ENCODE results near the gene PP2D1. TPM values are rescaled to one million over a fixed set of nuclear protein-coding genes. Genes with fewer than 3 reads are reported as not detected.

The PP2D1 gene
- polyA plus RNA-seq, 1 experiment = not detected

DNA sequence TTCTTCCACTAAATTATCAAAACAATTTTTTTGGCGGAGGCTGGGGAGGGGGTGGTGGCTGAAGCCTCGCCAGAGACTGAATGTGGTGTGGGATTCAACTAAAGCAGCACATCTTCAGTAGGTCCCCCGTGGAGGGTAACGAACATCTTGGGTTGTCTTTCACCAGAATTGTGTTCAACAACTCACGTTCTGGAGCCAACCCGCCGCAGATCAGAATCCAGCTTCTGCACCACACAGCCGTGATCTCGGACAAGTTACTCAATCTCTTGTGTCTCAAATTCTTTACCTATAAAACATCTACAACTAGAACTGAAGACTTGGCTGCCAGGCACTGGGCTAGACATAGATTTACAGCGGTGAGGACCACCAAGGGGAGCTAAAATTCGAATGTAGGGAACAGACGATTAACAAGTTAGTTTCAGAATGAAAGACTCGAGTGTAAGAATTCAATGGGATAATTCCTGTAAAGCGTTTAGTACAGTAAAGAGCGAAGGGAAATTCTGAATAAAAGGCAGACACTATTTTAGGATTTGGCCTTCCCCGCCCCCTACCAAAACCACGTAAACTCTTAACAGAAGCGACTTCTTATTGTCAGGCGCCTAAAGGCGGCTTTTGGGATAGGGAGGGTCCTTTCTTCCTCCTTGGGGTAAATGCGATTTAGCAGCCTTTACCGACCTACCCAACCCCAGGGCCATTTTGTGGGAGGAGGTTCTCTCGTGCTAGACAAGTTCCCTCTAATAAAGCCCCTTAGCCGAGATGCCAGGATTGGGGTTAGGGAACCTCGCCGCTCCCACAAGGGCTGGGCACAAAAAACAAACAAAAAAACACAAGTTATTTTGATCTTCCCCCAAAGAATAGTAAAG lies 65.9 kb downstream of the PP2D1 start:
- CTCF ChIA-PET = no interaction called here
- POLR2A ChIA-PET = interaction anchor here (0.7 kb wide), 1 partner anchor 48 kb away, joined by 3 read pairs; no protein-coding TSS in a partner anchor
- DNase-seq (ENCODE audit: low read depth) = no peak
- H3K27me3 ChIP-seq (ENCODE audit: control insufficient read depth, insufficient read depth, low read length) = no peaks in the 10 kb centered on the region
- H3K4me3 ChIP-seq (ENCODE audit: low read depth, low read length) = peak overlapping the region; percentile 74
- peaks cover 2% of the 10 kb centered on the region; the same call in 1 of the 2 replicates for H3K36me3 ChIP-seq (ENCODE audit: control insufficient read depth, insufficient read depth, low read length)
- TF ChIP-seq, protein P1, sequence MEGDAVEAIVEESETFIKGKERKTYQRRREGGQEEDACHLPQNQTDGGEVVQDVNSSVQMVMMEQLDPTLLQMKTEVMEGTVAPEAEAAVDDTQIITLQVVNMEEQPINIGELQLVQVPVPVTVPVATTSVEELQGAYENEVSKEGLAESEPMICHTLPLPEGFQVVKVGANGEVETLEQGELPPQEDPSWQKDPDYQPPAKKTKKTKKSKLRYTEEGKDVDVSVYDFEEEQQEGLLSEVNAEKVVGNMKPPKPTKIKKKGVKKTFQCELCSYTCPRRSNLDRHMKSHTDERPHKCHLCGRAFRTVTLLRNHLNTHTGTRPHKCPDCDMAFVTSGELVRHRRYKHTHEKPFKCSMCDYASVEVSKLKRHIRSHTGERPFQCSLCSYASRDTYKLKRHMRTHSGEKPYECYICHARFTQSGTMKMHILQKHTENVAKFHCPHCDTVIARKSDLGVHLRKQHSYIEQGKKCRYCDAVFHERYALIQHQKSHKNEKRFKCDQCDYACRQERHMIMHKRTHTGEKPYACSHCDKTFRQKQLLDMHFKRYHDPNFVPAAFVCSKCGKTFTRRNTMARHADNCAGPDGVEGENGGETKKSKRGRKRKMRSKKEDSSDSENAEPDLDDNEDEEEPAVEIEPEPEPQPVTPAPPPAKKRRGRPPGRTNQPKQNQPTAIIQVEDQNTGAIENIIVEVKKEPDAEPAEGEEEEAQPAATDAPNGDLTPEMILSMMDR (IDR thresholded peaks at IDR 0.05; ENCODE audit: insufficient read depth, low read depth, low read length) = no peak

DNA sequence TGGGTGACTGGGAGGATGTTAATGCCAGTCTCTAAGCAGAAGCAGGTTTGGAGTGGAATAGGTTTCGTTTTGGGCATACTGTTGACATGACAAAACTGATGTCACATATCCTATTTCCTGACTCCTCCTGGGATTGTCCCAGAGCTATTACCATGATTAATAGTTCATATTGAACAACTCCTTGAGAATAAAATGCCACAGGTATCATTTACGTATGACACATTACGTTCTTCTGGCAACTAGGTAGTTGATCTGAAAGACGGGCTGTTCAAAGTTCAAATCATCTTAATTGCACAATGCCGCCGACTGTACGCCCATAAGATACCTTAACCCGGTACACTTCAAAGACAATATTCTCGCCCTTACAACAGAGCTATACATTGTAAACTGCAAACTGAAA lies 66.5 kb downstream of the PP2D1 start:
- DNase-seq (ENCODE audit: low read depth) = no peak
- CTCF ChIA-PET = no interaction called here
- TF ChIP-seq, protein P1 (IDR thresholded peaks at IDR 0.05; ENCODE audit: insufficient read depth, low read depth, low read length) = no peak
- Histone ChIP-seq H3K27me3 (ENCODE audit: control insufficient read depth, insufficient read depth, low read length) (no peaks in the 10 kb centered on the region), H3K36me3 (ENCODE audit: control insufficient read depth, insufficient read depth, low read length) (no peaks in the 10 kb centered on the region), H3K4me3 (ENCODE audit: low read depth, low read length) (no peak overlapping the region)
- POLR2A ChIA-PET = interaction anchor here (0.7 kb wide), 1 partner anchor 47 kb away, joined by 3 read pairs; no protein-coding TSS in a partner anchor

DNA sequence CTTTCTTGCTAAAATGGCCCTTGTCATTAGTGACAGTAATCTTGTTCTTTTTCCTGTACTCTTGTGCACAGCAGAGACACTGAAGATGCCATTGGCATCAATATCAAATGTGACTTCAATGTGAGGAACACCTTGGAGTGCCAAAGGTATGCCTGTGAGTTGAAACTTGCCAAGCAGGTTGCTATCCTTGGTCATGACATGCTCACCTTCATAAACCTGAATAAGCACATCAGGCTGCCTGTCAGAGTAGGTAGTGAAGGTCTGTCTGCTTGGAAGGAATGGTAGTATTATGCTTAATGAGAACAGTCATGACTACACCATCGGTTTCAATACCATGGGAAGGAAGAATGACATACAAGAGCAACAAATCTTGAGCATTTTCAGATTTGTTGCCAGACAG lies 71.4 kb downstream of the PP2D1 start:
- no peaks in the 10 kb centered on the region for H3K27me3 ChIP-seq (ENCODE audit: control insufficient read depth, insufficient read depth, low read length)
- TF ChIP-seq, protein P1 (IDR thresholded peaks at IDR 0.05; ENCODE audit: insufficient read depth, low read depth, low read length) = no peak
- H3K4me3 ChIP-seq (ENCODE audit: low read depth, low read length) = no peak overlapping the region
- ChIA-PET POLR2A (no interaction called here), CTCF (interaction anchor here (0.6 kb wide), 1 partner anchor 301 kb away, joined by 3 read pairs; no protein-coding TSS in a partner anchor)
- H3K36me3 ChIP-seq (ENCODE audit: control insufficient read depth, insufficient read depth, low read length) = no peaks in the 10 kb centered on the region
- no peak for DNase-seq (ENCODE audit: low read depth)

DNA sequence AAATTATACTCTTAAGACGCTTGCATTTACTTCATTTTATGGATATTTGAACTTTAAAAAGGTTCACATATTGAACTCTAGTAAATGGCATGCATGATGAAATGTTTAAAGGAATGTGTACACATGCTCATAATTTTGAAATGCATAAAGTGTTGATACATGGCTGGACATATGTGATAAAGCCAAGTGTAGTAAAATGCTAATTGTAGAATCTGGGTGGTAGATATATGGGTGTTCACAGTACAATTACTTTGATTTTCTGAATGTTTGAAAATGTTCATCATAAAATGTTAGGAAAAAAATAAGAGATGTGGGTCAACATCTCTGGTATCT lies 73.8 kb downstream of the PP2D1 start:
- Histone ChIP-seq H3K36me3 (ENCODE audit: control insufficient read depth, insufficient read depth, low read length) (no peaks in the 10 kb centered on the region), H3K4me3 (ENCODE audit: low read depth, low read length) (no peak overlapping the region), H3K27me3 (ENCODE audit: control insufficient read depth, insufficient read depth, low read length) (no peaks in the 10 kb centered on the region)
- CTCF ChIA-PET = no interaction called here
- POLR2A ChIA-PET = no interaction called here
- TF ChIP-seq, protein P1 (IDR thresholded peaks at IDR 0.05; ENCODE audit: insufficient read depth, low read depth, low read length) = no peak
- no peak for DNase-seq (ENCODE audit: low read depth)

DNA sequence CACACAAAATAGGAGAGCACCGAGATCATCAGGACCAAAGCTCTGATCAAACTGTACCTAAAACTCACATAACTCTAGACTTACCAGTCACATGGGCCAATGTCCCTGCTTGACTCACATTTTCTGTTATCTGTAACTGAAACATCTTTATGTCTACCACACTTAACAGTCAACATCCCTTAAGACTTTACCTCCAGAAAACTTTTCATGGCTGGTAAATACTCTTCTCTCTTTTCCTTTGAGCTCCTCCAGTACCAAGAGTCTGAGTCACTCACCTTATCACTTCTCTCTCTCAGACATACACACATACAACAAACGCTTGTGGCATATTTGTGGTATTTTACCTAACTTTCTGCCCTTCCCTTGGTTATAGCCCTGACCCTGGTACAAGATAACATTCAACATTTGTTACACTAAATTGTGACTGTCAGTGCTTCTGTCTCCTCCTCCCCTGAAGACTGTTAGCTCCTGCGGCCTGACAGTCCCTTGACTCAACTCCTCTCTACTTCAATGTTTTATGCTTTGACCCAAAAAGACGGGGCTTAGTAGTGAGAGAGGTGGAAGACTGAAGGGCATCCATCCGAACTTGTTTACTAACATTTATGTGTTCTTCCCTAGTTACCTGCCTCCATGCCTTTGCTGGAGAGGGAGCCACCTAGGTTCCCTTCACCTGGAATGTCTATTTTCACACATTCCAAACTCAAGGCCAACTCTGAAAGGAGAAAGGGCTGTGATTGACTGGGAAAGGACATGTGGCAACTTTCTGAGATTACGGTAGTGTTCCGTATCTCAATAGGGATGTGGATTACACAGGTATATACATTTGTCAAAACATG lies 74.4 kb downstream of the PP2D1 start:
- ChIA-PET POLR2A (no interaction called here), CTCF (no interaction called here)
- Histone ChIP-seq H3K36me3 (ENCODE audit: control insufficient read depth, insufficient read depth, low read length) (no peaks in the 10 kb centered on the region), H3K4me3 (ENCODE audit: low read depth, low read length) (no peak overlapping the region), H3K27me3 (ENCODE audit: control insufficient read depth, insufficient read depth, low read length) (no peaks in the 10 kb centered on the region)
- TF ChIP-seq, protein P1 (IDR thresholded peaks at IDR 0.05; ENCODE audit: insufficient read depth, low read depth, low read length) = no peak
- DNase-seq (ENCODE audit: low read depth) = no peak

All from BJ (cell line).